H1 (cell line): ENCODE measurements around the gene RGS6. TPM values are rescaled to one million over a fixed set of nuclear protein-coding genes. Genes with fewer than 3 reads are reported as not detected.

ENCODE experiments used
- CTCF ChIA-PET: fragments of 300-600 bp; sonication (Branson Sonifier 250); formaldehyde crosslinking; loops from one replicate; lab custom pipeline; 2021; ENCODE audit not compliant: partially characterized antibody; lab: Charles Lee
- POLR2A ChIA-PET: fragments of 300-600 bp; sonication (Branson Sonifier 250); formaldehyde crosslinking; loops from one replicate; lab custom pipeline; 2021; ENCODE audit warnings: inconsistent platforms; ENCODE audit not compliant: partially characterized antibody; lab: Charles Lee
- DNase-seq, 2 experiments: peaks; one replicate each; pipeline versions ENCODE4 v3.0.0 to v3.0.0-alpha.2; 2010 to 2022; ENCODE audit warnings: low spot score in 2 of 2, low read depth in 1 of 2, mixed read lengths in 1 of 2
- FAIRE-seq: peaks from 2 replicates; lab custom pipeline; 2011; peaks lifted over from hg19 to GRCh38; lab: Jason Lieb, UNC
- H2AFZ ChIP-seq: 2 replicates; pipeline ENCODE4 v1.8.1; 2012; ENCODE audit warnings: low read length, inconsistent platforms
- H2AK5ac ChIP-seq: 2 replicates; pipeline ENCODE4 v1.6.1; 2013; ENCODE audit warnings: low read depth, low read length
- H2BK120ac ChIP-seq: replicated peaks from 2 replicates; pipeline ENCODE3; 2013; ENCODE audit warnings: low read depth, low read length, inconsistent platforms
- H2BK12ac ChIP-seq: 2 replicates; pipeline ENCODE4 v1.6.1; 2013; ENCODE audit warnings: low read depth, low read length
- H2BK15ac ChIP-seq: 2 replicates; pipeline ENCODE4 v1.6.1; 2013; ENCODE audit warnings: low read length
- H2BK20ac ChIP-seq: 2 replicates; pipeline ENCODE4 v1.6.1; 2013; ENCODE audit warnings: low read length
- H2BK5ac ChIP-seq: 2 replicates; pipeline ENCODE4 v1.6.1; 2013; ENCODE audit warnings: low read depth, low read length
- H3K14ac ChIP-seq: 2 replicates; pipeline ENCODE4 v1.6.1; 2013; ENCODE audit warnings: inconsistent platforms; ENCODE audit not compliant: insufficient read length
- H3K18ac ChIP-seq: 2 replicates; pipeline ENCODE4 v1.6.1; 2013; ENCODE audit warnings: low read length; ENCODE audit errors: extremely low read depth
- H3K23ac ChIP-seq: 2 replicates; pipeline ENCODE4 v1.6.1; 2013; ENCODE audit warnings: inconsistent platforms; ENCODE audit not compliant: insufficient read length
- H3K23me2 ChIP-seq: 2 replicates; pipeline ENCODE4 v1.6.1; 2013; ENCODE audit warnings: low read depth, low read length
- H3K27ac ChIP-seq: 2 replicates; pipeline ENCODE4 v1.6.1; 2011; ENCODE audit warnings: low read depth, low read length, inconsistent platforms
- H3K27me3 ChIP-seq, 4 experiments: replicated peaks in 1 of 4; 1 replicate in 1 of 4; 2 replicates in 3 of 4; pipeline versions ENCODE4 v1.6.1 to v1.8.1; 2011 to 2013; ENCODE audit warnings: low read length in 3 of 4, mild to moderate bottlenecking in 3 of 4, inconsistent platforms in 2 of 4, mixed read lengths in 2 of 4, moderate library complexity in 1 of 4; ENCODE audit not compliant: control insufficient read depth in 3 of 4, insufficient read depth in 3 of 4; ENCODE audit errors: extremely low read depth in 1 of 4
- H3K36me3 ChIP-seq, 4 experiments: 2 replicates each; pipeline versions ENCODE4 v1.6.1 to v1.8.1; 2011 to 2013; ENCODE audit warnings: mild to moderate bottlenecking in 4 of 4, low read length in 3 of 4, moderate library complexity in 2 of 4, control low read depth in 1 of 4, inconsistent platforms in 1 of 4; ENCODE audit not compliant: insufficient read depth in 4 of 4, control insufficient read depth in 2 of 4
- H3K4ac ChIP-seq: replicated peaks from 2 replicates; pipeline ENCODE3; 2013; ENCODE audit warnings: low read length, low read depth, mixed read lengths, inconsistent platforms; ENCODE audit not compliant: insufficient read length
- H3K4me1 ChIP-seq, 4 experiments: replicated peaks in 1 of 4; 1 replicate in 1 of 4; 2 replicates in 3 of 4; pipeline versions ENCODE4 v1.6.1 to v1.8.1; 2011 to 2013; ENCODE audit warnings: low read length in 3 of 4, inconsistent platforms in 2 of 4, mixed read lengths in 1 of 4; ENCODE audit not compliant: insufficient read depth in 4 of 4, control insufficient read depth in 3 of 4
- H3K4me2 ChIP-seq, 2 experiments: 2 replicates each; pipeline versions ENCODE4 v1.6.1 to v1.8.1; 2011 to 2013; ENCODE audit warnings: low read depth in 2 of 2, low read length in 2 of 2, control low read depth in 1 of 2, inconsistent platforms in 1 of 2, mild to moderate bottlenecking in 1 of 2; ENCODE audit not compliant: insufficient read depth in 1 of 2
- H3K4me3 ChIP-seq, 4 experiments: fragments of 200-600, 300-600 bp in 1 of 4; sonication (generic), shearing (Covaris generic), sonication (Bioruptor Twin) in 1 of 4; 2 replicates each; pipeline versions ENCODE4 v1.5.1 to v1.8.1; 2011 to 2016; ENCODE audit warnings: low read length in 4 of 4, low read depth in 3 of 4, control low read depth in 2 of 4, inconsistent platforms in 2 of 4, mild to moderate bottlenecking in 2 of 4, mixed read lengths in 1 of 4, moderate library complexity in 1 of 4; ENCODE audit not compliant: insufficient read depth in 2 of 4; ENCODE audit errors: extremely low read depth in 1 of 4
- H3K56ac ChIP-seq: replicated peaks from 2 replicates; pipeline ENCODE3; 2013; ENCODE audit warnings: low read depth, mild to moderate bottlenecking, mixed read lengths, low read length, inconsistent platforms; ENCODE audit not compliant: insufficient read length
- H3K79me1 ChIP-seq: 2 replicates; pipeline ENCODE4 v1.6.1; 2013; ENCODE audit warnings: low read depth, low read length, control low read depth
- H3K79me2 ChIP-seq, 2 experiments: 2 replicates each; pipeline versions ENCODE4 v1.6.1 to v1.8.1; 2012 to 2013; ENCODE audit warnings: low read length in 2 of 2, mild to moderate bottlenecking in 2 of 2, inconsistent platforms in 1 of 2; ENCODE audit not compliant: insufficient read depth in 2 of 2, control insufficient read depth in 1 of 2
- H3K9ac ChIP-seq, 4 experiments: replicated peaks in 1 of 4; 1 replicate in 1 of 4; 2 replicates in 3 of 4; pipeline versions ENCODE4 v1.6.1 to v1.8.1; 2011 to 2013; ENCODE audit warnings: low read depth in 3 of 4, low read length in 3 of 4, control low read depth in 2 of 4, mild to moderate bottlenecking in 2 of 4, moderate library complexity in 2 of 4, inconsistent platforms in 1 of 4; ENCODE audit errors: extremely low read depth in 1 of 4
- H3K9me3 ChIP-seq, 2 experiments: 2 replicates each; pipeline versions ENCODE4 v1.6.1 to v1.8.1; 2012 to 2013; ENCODE audit warnings: mild to moderate bottlenecking in 2 of 2, moderate library complexity in 2 of 2, control low read depth in 1 of 2, inconsistent platforms in 1 of 2, low read depth in 1 of 2, low read length in 1 of 2, mixed read lengths in 1 of 2; ENCODE audit not compliant: insufficient read depth in 2 of 2
- H4K20me1 ChIP-seq, 2 experiments: replicated peaks in 1 of 2; 2 replicates each; pipeline versions ENCODE3 to v1.8.1; 2011 to 2013; ENCODE audit warnings: inconsistent platforms in 2 of 2, low read length in 2 of 2, mild to moderate bottlenecking in 1 of 2; ENCODE audit not compliant: insufficient read depth in 2 of 2, control insufficient read depth in 1 of 2
- H4K5ac ChIP-seq: 2 replicates; pipeline ENCODE4 v1.6.1; 2013; ENCODE audit warnings: low read length, low read depth, mixed read lengths, inconsistent platforms; ENCODE audit not compliant: insufficient read length
- H4K8ac ChIP-seq: 2 replicates; pipeline ENCODE4 v1.8.0; 2013; ENCODE audit warnings: mild to moderate bottlenecking, moderate library complexity, low read length, inconsistent platforms; ENCODE audit not compliant: insufficient read depth; ENCODE audit errors: extremely low read depth
- H4K91ac ChIP-seq: replicated peaks from 2 replicates; pipeline ENCODE3; 2013; ENCODE audit warnings: low read length, mixed read lengths, inconsistent platforms; ENCODE audit not compliant: insufficient read length
- BACH1 ChIP-seq: IDR thresholded peaks from 2 replicates; pipeline ENCODE4 v1.6.1; 2012; ENCODE audit warnings: low read length, improper control_type of control experiment
- CTBP2 ChIP-seq: IDR thresholded peaks from 2 replicates; pipeline ENCODE4 v1.7.0; 2011; ENCODE audit warnings: borderline replicate concordance, mild to moderate bottlenecking, moderate library complexity, mixed read lengths, low read length; ENCODE audit not compliant: insufficient read depth, insufficient read length
- GABPA ChIP-seq: IDR thresholded peaks from 2 replicates; pipeline ENCODE4 v1.6.1; 2011; ENCODE audit warnings: mild to moderate bottlenecking, low read length, moderate library complexity, borderline replicate concordance; ENCODE audit not compliant: insufficient read depth
- HDAC2 ChIP-seq, 2 experiments: fragments of 300-600 bp in 1 of 2; sonication (generic) in 1 of 2; IDR thresholded peaks; 2 replicates each; pipeline ENCODE4 v1.6.1; 2011 to 2012; ENCODE audit warnings: low read depth in 2 of 2, low read length in 2 of 2, mild to moderate bottlenecking in 2 of 2, moderate library complexity in 2 of 2, borderline replicate concordance in 1 of 2, inconsistent platforms in 1 of 2
- JUN ChIP-seq: IDR thresholded peaks from 2 replicates; pipeline ENCODE4 v1.6.1; 2011; ENCODE audit warnings: low read depth, mild to moderate bottlenecking, improper control_type of control experiment, low read length
- KDM5A ChIP-seq: fragments of 200-600 bp; IDR thresholded peaks from 2 replicates; pipeline ENCODE4 v1.7.1; 2012; ENCODE audit warnings: mild to moderate bottlenecking, low read length, inconsistent platforms, mixed read lengths
- MAFK ChIP-seq: IDR thresholded peaks from 2 replicates; pipeline ENCODE4 v1.6.1; 2012; ENCODE audit warnings: low read depth, mild to moderate bottlenecking, improper control_type of control experiment, low read length
- PHF8 ChIP-seq: fragments of 200-600 bp; sonication (generic); conservative IDR thresholded peaks from 2 replicates; pipeline ENCODE4 v1.7.1; 2012; ENCODE audit warnings: low read depth, mild to moderate bottlenecking, inconsistent platforms, low read length, moderate library complexity
- POLR2A ChIP-seq, 2 experiments: IDR thresholded peaks; 1 replicate in 1 of 2; 2 replicates in 1 of 2; pipeline ENCODE4 v1.6.1; 2011; ENCODE audit warnings: low read depth in 2 of 2, low read length in 2 of 2, mild to moderate bottlenecking in 2 of 2; ENCODE audit errors: control extremely low read depth in 1 of 2
- RXRA ChIP-seq: IDR thresholded peaks from 2 replicates; pipeline ENCODE4 v1.6.1; 2011; ENCODE audit warnings: low read depth, mild to moderate bottlenecking, low read length, moderate library complexity; ENCODE audit not compliant: insufficient read depth
- SRF ChIP-seq: IDR thresholded peaks from 2 replicates; pipeline ENCODE4 v1.6.1; 2011; ENCODE audit warnings: mild to moderate bottlenecking, low read depth, low read length, moderate library complexity
- TCF12 ChIP-seq: IDR thresholded peaks from 2 replicates; pipeline ENCODE4 v1.6.1; 2011; ENCODE audit warnings: low read depth, mild to moderate bottlenecking, low read length
- WGBS, 2 experiments: shearing (Covaris generic) in 1 of 2; methylation state at CpG; one replicate each; pipeline versions ENCODE4 v1.1.6 to v1.1.7; 2013 to 2015; ENCODE audit warnings: low lambda C conversion rate in 2 of 2, mixed read lengths in 2 of 2, inconsistent platforms in 1 of 2, low coverage in 1 of 2, missing lambda C conversion rate in 1 of 2; ENCODE audit not compliant: insufficient replicate concordance in 2 of 2, insufficient coverage in 1 of 2, insufficient read length in 1 of 2; ENCODE audit errors: extremely low coverage in 1 of 2, missing lambda C conversion rate in 1 of 2; 5-methylcytosine and 5-hydroxymethylcytosine counted together
- polyA plus RNA-seq, 7 experiments: library from polyadenylated mRNA; depleted of rRNA in 3 of 7; stranded (reverse) in 5 of 7; unstranded in 2 of 7; fragments of >200 nt in 5 of 7; fragments of 200-250 nt in 2 of 7; gene quantifications; 1 replicate in 5 of 7; 2 replicates in 1 of 7; 4 replicates in 1 of 7; pipeline versions ENCODE4 v1.2.1 to v1.2.3, GENCODE V29; 2011 to 2013; ENCODE audit warnings: missing spikeins in 2 of 7, mixed read lengths in 2 of 7
- total RNA-seq: library from RNA; stranded (reverse); fragmentation: NEBNext Ultra II Directional; extraction: Animal tissue kit (Norgen Biotek cat#: 25700); gene quantifications from 2 replicates; pipeline ENCODE4 v1.2.1, GENCODE V29; 2021

Gene RGS6
- total and polyA plus RNA-seq, 2 of the 8 experiments (the other 6 are each of a cell fraction or from before 2014, with no cell fraction given): 0.26 to 1.1 TPM

- peak overlapping the region; percentile 48; the same call in 1 of the 2 replicates for H2AFZ ChIP-seq
- H4K8ac ChIP-seq: no peak overlapping the region
- no peaks in the 10 kb centered on the region for H3K79me2 ChIP-seq
- no peak for DNase-seq
- no peak overlapping the region for H3K4me2 ChIP-seq
- no peaks in the 10 kb centered on the region for H3K79me1 ChIP-seq
- ChIA-PET CTCF (interaction anchor here (1.1 to 2.0 kb wide), 2 partner anchors 9 to 10 kb away, joined by 3 to 13 read pairs; no protein-coding TSS in a partner anchor), POLR2A (no interaction called here)
- H3K36me3 ChIP-seq: no peaks in the 10 kb centered on the region
- H3K23me2 ChIP-seq: no peaks in the 10 kb centered on the region
- no peak overlapping the region for H3K56ac ChIP-seq
- no peak overlapping the region for H2BK20ac ChIP-seq
- no peak overlapping the region for H2AK5ac ChIP-seq
- 87% methylated on average over 6 of the region's 6 CpGs; no CpG with 5 or more reads in 1 of the 2 experiments for WGBS, 2 experiments
- no peak overlapping the region for H2BK12ac ChIP-seq
- H3K27me3 ChIP-seq: no peaks in the 10 kb centered on the region
- FAIRE-seq: no peak
- H2BK15ac ChIP-seq: no peak overlapping the region
- H3K27ac ChIP-seq: no peak overlapping the region
- no peak overlapping the region for H3K23ac ChIP-seq
- no peaks in the 10 kb centered on the region; a peak in 1 of 7 replicates for H3K4me1 ChIP-seq
- TF ChIP-seq JUN (no peak), PHF8 (no peak), SRF (no peak), MAFK (no peak), HDAC2 (IDR thresholded peaks at IDR 0.05; ENCODE audit: borderline replicate concordance in 1 of 2, low read depth in 2 of 2, low read length in 2 of 2) (no peak), GABPA (no peak), POLR2A (IDR thresholded peaks at IDR 0.05; ENCODE audit: control extremely low read depth in 1 of 2, low read depth in 2 of 2, low read length in 2 of 2) (no peak), CTBP2 (no peak), RXRA (no peak), KDM5A (no peak), BACH1 (no peak), TCF12 (no peak)
- H4K20me1 ChIP-seq: no peaks in the 10 kb centered on the region
- no peak overlapping the region for H3K4me3 ChIP-seq
- H3K14ac ChIP-seq: no peak overlapping the region
- no peaks in the 10 kb centered on the region for H3K9me3 ChIP-seq
- no peak overlapping the region for H3K18ac ChIP-seq
- H4K5ac ChIP-seq: no peak overlapping the region
- H3K4ac ChIP-seq: no peak overlapping the region
- H3K9ac ChIP-seq: no peak overlapping the region
- H2BK120ac ChIP-seq: no peak overlapping the region
- H2BK5ac ChIP-seq: no peak overlapping the region
- no peak overlapping the region for H4K91ac ChIP-seq
Measured at GRCh38 chr14:72094844-72095582, 162.8 kb downstream of the RGS6 start.
